ENCODE measurements around the gene GABRA4.

GABRA4 gene

DNA sequence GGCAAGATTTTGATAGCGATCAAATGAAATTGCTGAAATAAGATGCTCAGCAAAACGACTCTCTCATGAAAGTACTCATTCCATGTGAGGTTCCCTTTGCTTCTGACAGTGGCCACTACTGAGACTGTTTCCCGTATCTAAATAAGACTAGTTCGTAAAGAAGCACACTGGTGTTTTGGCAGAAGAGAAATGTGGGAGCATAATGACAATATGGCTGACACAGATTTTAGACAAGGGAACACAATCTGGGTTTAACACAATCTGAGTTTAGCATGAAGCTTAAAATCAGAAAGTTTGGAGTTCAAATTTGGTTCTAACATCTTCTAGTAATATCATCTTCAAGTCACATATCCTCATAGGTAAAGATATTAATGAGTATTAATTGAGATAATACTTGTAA lies 13.7 kb downstream of the GABRA4 start:
- in situ Hi-C loops (cut with HindIII; ENCODE audit: low sequenced_read_pairs): no loop called here

GRCh38 chr4:46979283-46979682 lies 14.1 kb downstream of the GABRA4 start:
- in situ Hi-C loops (cut with HindIII; ENCODE audit: low sequenced_read_pairs): no loop called here

GRCh38 chr4:46977245-46977644 lies 16.1 kb downstream of the GABRA4 start:
- in situ Hi-C loops (cut with HindIII; ENCODE audit: low sequenced_read_pairs): no loop called here

DNA sequence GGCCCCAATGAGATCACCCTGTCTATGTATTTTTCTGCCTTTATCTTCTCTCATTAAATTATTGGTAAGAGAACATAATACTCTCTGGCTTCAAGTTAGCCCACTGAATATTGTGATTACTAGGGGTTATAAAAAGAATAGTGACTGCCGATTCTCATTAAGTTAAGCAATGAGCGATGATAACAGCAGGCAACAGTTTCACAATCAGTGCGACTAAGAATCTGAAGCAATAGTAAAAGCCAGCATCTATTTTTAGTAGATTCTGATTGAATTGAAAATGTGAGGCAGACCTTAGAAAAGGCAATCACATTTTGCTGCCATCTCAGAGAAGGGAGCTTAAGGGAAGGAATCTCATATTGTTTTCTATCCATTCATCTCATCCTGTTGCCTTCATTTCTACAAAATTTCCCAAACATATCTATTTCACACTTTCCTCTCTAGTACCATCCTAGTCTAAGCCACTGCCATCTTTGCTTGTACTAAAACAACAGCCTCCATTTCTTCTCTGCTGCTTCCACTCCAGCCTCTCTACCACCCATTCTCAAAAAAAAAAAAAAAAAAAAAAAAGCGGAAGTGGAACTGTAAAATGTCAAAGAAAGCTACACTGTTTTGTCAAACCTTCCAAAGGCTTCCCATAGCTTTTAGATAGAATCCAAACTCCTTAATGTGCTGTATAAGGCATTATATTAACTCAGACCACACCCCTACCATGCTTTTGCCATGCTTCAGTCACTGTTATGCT lies 17.4 kb downstream of the GABRA4 start:
- in situ Hi-C loops (cut with HindIII; ENCODE audit: low sequenced_read_pairs): no loop called here

DNA sequence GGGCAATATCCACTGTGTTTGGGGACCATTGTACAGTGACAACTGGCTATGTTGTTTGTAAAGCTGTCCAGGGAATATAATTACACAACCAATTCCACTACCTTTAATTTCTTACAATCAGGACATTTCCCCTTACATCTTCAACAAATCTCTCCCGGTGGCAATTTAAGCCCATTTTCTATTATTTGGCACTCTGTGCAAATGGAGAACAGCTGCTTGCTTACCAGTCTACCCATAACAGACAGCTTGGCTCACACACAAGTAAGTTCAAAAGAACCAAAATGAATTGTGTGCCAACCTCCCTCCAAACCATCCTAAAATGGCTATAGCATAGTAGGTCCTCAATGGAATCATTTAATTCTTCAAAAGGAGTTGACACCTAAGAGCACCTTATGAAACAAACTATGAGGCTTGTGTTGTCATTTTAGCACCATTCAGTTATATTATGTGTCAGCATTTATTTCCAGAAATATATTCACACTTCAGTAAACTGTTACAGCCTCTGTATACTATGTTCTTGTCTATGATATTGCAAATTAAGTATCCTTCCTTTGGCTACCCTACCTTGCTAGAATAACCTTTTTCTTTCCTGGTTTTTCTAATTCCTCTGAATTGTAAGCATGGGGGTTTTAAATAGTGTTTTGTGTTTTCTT lies 18.4 kb downstream of the GABRA4 start:
- in situ Hi-C loops (cut with HindIII; ENCODE audit: low sequenced_read_pairs): no loop called here

DNA sequence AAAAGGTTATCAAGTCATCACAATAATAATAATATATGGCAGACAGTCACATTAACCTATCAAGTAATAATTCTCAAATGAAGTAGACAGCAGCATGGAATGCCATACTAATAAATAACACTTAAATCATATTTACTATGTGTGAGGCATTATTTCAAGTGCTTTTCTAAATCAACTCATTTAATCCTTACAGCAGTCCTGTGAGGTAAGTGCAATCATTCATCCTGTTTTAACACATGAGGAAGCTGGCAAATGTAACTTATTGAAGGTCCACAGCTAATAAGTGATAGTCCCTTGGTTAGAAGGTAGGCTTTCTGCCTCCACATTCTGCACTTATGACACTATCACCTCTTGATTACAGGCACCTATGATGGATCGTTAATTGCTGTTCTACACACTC lies 24.5 kb downstream of the GABRA4 start:
- in situ Hi-C loops (cut with HindIII; ENCODE audit: low sequenced_read_pairs): no loop called here

- in situ Hi-C loops (cut with HindIII; ENCODE audit: low sequenced_read_pairs): no loop called here
Measured at GRCh38 chr4:46967631-46968030, 25.8 kb downstream of the GABRA4 start.

DNA sequence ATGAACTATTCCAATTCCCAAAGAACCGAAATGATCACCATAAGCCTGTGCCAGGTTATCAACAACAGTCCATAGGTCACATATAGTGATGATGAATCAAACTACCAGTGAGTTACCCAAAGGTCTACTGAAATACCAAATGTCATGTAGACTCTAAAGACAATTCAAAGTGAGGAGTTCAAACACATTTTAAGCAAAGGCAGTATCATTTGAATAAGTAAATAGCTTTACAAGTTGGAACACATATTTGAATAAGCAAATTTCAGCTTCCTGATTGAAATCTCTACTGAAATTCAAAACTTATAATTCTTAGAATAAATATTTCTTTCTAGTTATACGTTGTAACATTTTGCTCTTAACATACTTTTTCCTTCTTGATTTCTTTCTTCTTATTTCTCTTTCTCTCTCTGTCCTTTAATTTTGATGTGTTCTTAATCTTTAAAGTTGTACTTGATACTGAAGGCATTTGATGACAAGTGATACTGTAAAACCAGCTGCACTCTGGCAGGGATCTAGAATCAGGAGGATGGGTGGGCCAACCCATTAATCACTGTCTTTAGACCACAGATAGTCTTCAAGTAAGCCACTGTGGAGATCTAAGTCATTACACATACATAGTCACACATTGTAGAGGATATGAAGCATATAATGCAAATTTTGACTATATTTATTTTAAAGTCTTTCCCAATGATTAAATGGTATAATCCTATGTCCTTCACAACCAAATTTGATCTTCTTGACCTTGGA lies 34.5 kb downstream of the GABRA4 start:
- in situ Hi-C loops (cut with HindIII; ENCODE audit: low sequenced_read_pairs): no loop called here

DNA sequence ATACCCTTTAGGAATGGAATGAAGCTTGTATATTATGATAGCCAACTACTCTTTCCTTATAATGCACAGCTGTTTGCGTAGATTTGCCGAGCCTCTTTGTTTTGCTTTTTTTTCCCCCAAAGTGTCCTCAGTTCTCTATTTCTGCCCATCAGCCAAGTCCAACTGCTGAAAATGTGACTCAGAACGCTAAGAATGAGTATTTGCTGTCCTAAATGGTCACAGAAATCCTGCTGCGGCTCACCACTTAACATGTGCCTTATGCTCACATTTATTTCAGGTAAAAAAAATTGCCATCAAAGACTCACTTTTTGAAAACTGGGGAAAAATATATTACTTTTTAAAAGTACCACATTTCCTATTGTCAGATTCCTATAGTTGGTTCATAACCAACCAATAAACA lies 36.9 kb downstream of the GABRA4 start:
- in situ Hi-C loops (cut with HindIII; ENCODE audit: low sequenced_read_pairs): no loop called here

DNA sequence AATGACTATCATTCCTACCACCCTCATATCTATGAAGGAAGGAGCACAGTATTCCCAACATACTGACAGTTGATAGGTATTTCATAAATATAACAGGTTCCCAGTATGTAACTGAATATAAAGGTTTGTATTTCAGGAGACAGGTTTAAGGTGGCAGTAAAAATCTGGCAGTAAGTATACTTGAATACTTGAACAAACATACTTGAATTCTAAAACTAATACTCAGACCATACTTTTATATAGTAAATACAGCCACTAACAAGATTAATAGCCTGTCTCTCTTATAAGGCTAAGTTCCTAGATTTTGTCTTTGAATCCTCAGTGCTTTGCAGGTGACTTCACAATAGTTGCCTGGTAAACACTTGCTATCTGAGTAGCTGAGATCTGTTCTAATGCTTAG lies 37.8 kb downstream of the GABRA4 start:
- in situ Hi-C loops (cut with HindIII; ENCODE audit: low sequenced_read_pairs): no loop called here

DNA sequence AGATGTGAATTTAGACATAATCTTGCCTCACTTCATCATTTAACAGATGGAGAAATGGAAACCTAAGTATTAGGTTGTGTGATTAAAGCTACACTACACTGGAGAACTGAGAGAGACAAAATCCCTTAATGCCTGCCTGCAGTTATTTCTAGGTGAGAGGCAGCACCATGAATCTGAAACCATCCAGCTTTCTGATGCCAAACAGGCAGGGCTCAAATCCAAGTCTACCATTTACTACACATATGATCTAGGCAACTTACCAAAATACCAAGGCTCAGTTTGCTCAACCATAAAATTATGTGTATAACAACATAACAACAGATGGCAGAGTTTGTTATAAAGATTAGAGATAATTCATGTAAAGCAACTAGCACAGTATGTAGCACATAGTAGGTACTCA lies 38.7 kb downstream of the GABRA4 start:
- in situ Hi-C loops (cut with HindIII; ENCODE audit: low sequenced_read_pairs): no loop called here

DNA sequence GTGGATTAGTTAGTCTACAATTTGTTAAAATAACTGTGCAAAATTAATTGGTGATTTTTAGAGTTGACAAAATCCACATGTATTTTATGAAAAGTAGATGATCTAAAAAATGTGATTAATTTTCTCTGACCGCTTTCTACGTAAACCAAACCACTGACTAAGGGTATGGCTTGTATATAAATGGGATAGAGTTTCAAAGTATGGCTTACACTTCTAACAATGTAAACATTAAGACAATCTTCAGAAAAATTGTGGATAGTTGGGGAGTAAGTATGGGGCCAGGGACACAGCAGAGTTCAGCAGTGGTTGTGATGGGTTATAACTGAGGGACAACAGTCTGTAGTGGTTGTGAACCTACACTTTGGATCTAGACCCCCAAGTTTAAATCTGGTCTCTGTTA lies 39.8 kb downstream of the GABRA4 start:
- in situ Hi-C loops (cut with HindIII; ENCODE audit: low sequenced_read_pairs): no loop called here

- in situ Hi-C loops (cut with HindIII; ENCODE audit: low sequenced_read_pairs): no loop called here
Measured at GRCh38 chr4:46952451-46952850, 40.9 kb downstream of the GABRA4 start.

- in situ Hi-C loops (cut with HindIII; ENCODE audit: low sequenced_read_pairs): no loop called here
Measured at GRCh38 chr4:46950826-46951225, 42.6 kb downstream of the GABRA4 start.

- in situ Hi-C loops (cut with HindIII; ENCODE audit: low sequenced_read_pairs): no loop called here
Measured at GRCh38 chr4:46949822-46950221, 43.6 kb downstream of the GABRA4 start.

DNA sequence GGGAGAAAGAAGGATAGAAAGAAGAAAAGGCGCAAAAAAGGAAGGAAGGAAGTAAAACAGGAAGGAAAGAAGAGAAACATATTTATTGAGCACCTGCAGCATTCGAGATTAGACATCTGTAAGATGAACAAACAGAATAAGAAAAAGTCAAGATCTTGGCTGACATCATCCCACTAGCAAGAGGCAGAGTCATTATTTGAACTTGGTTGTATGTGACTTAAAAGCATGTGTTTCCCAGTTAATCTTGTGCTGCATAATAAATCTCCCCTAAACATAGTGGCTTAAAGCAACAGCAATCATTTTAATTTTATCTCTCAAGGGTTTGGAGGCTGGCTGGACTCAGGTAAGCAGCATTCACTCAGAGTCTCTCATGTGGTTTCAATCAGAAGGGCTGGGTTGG lies 45.8 kb downstream of the GABRA4 start:
- in situ Hi-C loops (cut with HindIII; ENCODE audit: low sequenced_read_pairs): no loop called here

- in situ Hi-C loops (cut with HindIII; ENCODE audit: low sequenced_read_pairs): no loop called here
Measured at GRCh38 chr4:46946919-46947536, 46.4 kb downstream of the GABRA4 start.

DNA sequence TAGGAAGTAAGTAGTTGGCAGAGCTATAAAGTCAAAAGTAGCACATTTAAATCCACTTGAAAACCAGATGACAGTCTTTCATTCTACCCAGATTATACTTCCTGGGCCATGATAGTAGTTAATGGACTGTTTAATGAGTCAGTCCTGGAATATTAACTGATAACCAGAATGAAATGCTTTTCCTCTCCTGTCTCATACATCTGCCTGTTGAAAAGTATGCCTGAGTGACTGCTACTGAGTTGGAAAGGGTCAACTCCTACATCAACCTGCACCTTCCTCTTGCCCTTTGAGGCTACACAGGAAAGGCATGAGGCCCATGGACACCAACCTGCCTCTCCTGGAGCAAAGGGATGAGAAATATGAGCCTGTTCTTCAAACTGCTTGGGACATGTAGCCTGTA lies 48.3 kb downstream of the GABRA4 start:
- in situ Hi-C loops (cut with HindIII; ENCODE audit: low sequenced_read_pairs): no loop called here

DNA sequence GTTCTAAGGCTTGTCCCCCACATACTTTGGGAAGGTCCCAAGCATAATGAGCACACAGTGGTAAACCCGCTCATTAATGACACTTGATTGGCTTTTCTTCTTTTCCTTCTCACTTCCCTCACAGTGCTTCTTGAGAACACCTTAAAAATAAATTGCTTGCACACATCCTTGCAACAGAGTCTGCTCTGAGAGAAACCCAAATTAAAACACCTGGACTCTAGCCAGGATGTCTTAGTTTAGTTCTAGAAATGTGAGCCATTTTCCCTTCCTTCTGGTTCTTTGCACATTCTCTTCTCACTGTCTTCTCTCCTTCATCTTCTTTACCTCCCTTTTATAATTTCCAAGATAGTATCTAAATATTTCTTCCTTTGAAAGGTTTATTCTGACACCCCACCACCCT lies 49.0 kb downstream of the GABRA4 start:
- in situ Hi-C loops (cut with HindIII; ENCODE audit: low sequenced_read_pairs): no loop called here

- in situ Hi-C loops (cut with HindIII; ENCODE audit: low sequenced_read_pairs): no loop called here
Measured at GRCh38 chr4:46937493-46937892, 55.9 kb downstream of the GABRA4 start.

DNA sequence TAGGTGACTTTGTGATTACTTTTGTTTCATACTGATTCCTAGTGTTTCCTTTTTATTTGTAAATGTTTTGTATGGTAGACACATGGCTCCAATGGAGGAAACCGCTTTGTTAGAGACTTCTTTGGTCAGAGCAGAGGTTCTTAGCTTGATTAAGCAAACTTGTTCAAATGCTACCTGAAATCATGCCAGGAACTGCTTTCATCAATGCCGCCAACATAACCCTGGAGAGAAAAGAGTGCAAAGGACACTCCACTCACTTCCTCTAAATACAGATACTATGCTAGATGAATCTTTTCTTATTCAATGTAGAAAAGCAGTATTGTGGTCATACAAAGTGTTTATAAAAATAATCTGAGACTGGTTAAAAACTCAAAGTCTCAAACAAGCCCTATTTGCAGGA lies 58.7 kb downstream of the GABRA4 start:
- in situ Hi-C loops (cut with HindIII; ENCODE audit: low sequenced_read_pairs): no loop called here

GRCh38 chr4:46933686-46934085 lies 59.7 kb downstream of the GABRA4 start:
- in situ Hi-C loops (cut with HindIII; ENCODE audit: low sequenced_read_pairs): no loop called here

All from DLD1 (cell line).